Lower leg skin (tissue), 4 donors: Measurements from ENCODE around the gene RNGTT. TPM values are rescaled to one million over a fixed set of nuclear protein-coding genes. Genes with fewer than 3 reads are reported as not detected.
A peak's percentile ranks its signal among the peaks of the same experiment; 100 is the strongest.
"Not testable (repeated sequence)": the region's sequence is repeated elsewhere in the genome, so short reads cannot be mapped to it uniquely, and the experiment has no call there.

Experiments used
- DNase-seq, 2 donors: peaks; one replicate each; pipeline ENCODE4 v3.0.0-alpha.2; 2019; ENCODE audit warnings: low spot score in 2 of 2
- H3K4me3 ChIP-seq: fragments of 200-600 bp; sonication (generic); 2 replicates; pipeline ENCODE4 v1.5.1; 2017; ENCODE audit warnings: mild to moderate bottlenecking, low read depth; ENCODE audit not compliant: poor library complexity, severe bottlenecking
- POLR2A ChIP-seq, 2 donors: fragments of 450-650 bp; IDR thresholded peaks; one replicate each; pipeline ENCODE4 v1.6.1; 2016 to 2017; ENCODE audit warnings: antibody characterized with exemption in 2 of 2, mild to moderate bottlenecking in 1 of 2, moderate library complexity in 1 of 2
- WGBS, 2 donors: methylation state at CpG; one replicate each; pipeline ENCODE4 v1.1.5; 2018; 5-methylcytosine and 5-hydroxymethylcytosine counted together
- intact Hi-C: fragments of 100-400 bp; cut with DNase I; formaldehyde crosslinking; loops from one replicate; pipeline ENCODE4 v1.15.0; 2023; ENCODE audit warnings: low total_unique reads
- total RNA-seq, 4 donors: library from RNA; depleted of rRNA; stranded (reverse); fragments of >200 nt; gene quantifications; one replicate each; pipeline ENCODE4 v1.1.0, GENCODE V29; 2016
- TF ChIP-seq, protein P1 (sequence below), 3 donors: fragments of 450-650 bp; IDR thresholded peaks; one replicate each; pipeline ENCODE4 v1.5.1; 2016; ENCODE audit warnings: antibody characterized with exemption in 3 of 3, mild to moderate bottlenecking in 3 of 3, moderate library complexity in 2 of 3

The RNGTT gene
- total RNA-seq, 4 donors from 2014 or later: 9.3 to 12.0 (median 11.1) TPM

DNA sequence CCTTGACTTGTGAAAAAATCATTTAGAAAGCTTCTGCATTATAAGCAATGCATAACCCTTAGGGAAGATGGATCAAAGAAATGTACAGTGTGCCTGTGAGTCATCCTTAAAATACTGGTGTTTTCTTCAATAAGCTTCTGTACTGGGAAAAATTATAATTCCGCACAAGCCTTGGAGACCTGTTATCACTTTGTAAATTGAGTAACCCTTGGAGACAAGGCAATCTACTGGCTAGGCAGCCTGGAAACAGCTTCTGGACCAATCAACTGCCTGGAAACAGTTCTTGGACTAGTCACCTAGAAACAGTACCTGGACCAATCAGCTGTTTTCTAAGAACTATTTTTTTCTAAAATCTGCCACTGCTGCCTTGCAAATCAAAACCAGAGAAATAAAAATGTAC is 25.8 kb upstream of the RNGTT start:
- TF ChIP-seq, protein P1, sequence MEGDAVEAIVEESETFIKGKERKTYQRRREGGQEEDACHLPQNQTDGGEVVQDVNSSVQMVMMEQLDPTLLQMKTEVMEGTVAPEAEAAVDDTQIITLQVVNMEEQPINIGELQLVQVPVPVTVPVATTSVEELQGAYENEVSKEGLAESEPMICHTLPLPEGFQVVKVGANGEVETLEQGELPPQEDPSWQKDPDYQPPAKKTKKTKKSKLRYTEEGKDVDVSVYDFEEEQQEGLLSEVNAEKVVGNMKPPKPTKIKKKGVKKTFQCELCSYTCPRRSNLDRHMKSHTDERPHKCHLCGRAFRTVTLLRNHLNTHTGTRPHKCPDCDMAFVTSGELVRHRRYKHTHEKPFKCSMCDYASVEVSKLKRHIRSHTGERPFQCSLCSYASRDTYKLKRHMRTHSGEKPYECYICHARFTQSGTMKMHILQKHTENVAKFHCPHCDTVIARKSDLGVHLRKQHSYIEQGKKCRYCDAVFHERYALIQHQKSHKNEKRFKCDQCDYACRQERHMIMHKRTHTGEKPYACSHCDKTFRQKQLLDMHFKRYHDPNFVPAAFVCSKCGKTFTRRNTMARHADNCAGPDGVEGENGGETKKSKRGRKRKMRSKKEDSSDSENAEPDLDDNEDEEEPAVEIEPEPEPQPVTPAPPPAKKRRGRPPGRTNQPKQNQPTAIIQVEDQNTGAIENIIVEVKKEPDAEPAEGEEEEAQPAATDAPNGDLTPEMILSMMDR (IDR thresholded peaks at IDR 0.05): no peak
- TF ChIP-seq POLR2A (IDR thresholded peaks at IDR 0.05): no peak
- H3K4me3 ChIP-seq: no peak overlapping the region
- WGBS, 2 donors: 43 to 54% methylated on average over 1 of the region's 1 CpG
- DNase-seq: no peak
- intact Hi-C loops: no loop called here

DNA sequence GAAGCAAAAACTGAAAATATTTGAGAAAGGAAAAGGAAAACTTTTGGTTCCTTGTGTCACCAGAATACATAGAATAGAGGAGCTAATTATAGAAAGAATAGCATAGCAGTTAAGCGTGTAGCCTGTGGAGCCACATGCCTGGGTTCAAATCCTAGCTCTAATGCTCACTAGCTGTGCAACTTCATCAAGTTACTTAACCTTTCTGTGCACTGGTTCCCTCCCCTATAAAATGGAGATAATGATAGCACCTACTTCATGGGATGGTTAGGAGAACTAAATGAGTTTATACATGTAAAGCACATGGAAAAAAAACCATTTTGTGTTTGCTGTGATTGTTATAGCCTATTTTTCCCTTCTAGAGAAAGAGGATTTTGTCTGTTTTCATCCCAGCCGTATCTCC is 24.5 kb upstream of the RNGTT start:
- intact Hi-C loops: no loop called here
- no peak overlapping the region for H3K4me3 ChIP-seq
- 38 to 42% methylated on average over 2 of the region's 2 CpGs for WGBS, 2 donors
- no peak for TF ChIP-seq POLR2A (IDR thresholded peaks at IDR 0.05)
- TF ChIP-seq, protein P1 (IDR thresholded peaks at IDR 0.05): no peak
- DNase-seq: no peak

DNA sequence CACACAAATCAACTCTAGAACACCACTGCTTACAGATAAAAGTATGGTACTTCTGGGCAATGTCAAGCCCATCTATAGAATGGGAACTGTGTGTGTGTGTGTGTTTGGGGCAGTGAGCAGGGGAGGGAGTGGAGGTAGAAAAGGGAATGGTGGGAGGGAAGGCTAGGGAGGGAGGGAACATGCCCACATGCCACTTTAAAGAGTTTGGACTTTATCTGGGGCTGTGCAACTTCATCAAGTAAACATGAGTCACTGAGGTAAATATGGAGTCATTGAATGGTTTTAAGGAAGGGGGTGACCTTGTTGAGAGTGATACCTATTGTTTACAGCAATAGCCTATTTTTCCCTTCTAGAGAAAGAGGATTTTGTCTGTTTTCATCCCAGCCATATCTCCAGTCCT is 22.5 kb upstream of the RNGTT start:
- no peak for DNase-seq
- TF ChIP-seq, protein P1 (IDR thresholded peaks at IDR 0.05): no peak
- TF ChIP-seq POLR2A (IDR thresholded peaks at IDR 0.05): no peak
- no peak overlapping the region for H3K4me3 ChIP-seq
- intact Hi-C loops: no loop called here

- intact Hi-C loops: loop anchor here (5.0 kb wide), 1 partner anchor 258 kb away; no protein-coding TSS in a partner anchor
- DNase-seq: no peak
- WGBS, 2 donors: 81 to 95% methylated on average over 5 of the region's 5 CpGs
- TF ChIP-seq, protein P1 (IDR thresholded peaks at IDR 0.05): no peak
- no peak for TF ChIP-seq POLR2A (IDR thresholded peaks at IDR 0.05)
- H3K4me3 ChIP-seq: no peak overlapping the region
Measured at GRCh38 chr6:88984606-88985005, 21.2 kb upstream of the RNGTT start.

DNA sequence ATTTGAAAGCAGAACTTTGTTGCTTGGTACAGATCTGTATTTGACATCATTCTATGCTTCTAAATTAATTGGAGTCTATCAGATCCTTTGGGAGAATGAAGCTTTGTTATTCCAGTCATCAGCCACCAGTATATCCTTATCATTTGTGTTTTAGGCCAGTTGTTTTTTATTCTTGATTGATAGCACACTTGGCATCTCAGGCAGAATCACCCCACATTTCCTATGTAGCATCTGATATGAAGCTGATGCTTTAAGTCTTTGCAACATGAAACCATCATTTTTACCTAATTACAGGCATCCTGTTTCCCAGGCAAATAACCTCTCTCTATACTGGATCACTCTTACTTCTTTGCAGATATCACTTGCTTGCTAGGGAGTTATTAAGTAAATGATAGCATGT is 20.7 kb upstream of the RNGTT start:
- TF ChIP-seq POLR2A (IDR thresholded peaks at IDR 0.05): no peak
- TF ChIP-seq, protein P1 (IDR thresholded peaks at IDR 0.05): no peak
- DNase-seq: no peak
- intact Hi-C loops: loop anchor here (5.0 kb wide), 1 partner anchor 258 kb away; no protein-coding TSS in a partner anchor
- no peak overlapping the region for H3K4me3 ChIP-seq

DNA sequence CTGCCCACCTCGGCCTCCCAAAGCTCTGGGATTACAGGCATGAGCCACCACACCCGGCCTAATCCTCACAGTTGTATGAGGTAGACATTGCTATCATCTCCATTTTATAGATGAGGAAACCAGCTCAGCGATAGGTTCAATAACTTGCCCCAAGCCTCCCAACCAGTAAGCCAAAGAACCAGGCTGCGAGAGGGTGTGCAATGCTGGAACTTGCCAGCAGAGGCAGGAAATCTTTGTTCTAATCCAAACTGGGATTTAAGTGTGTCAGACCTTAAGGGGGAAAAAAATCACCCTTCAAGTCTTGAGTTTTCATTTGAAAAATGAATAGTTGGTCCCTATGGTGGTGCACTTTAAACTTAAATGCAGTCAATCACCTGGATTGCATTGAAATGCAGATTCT is 20.1 kb upstream of the RNGTT start:
- 64 to 67% methylated on average over 4 of the region's 4 CpGs for WGBS, 2 donors
- DNase-seq: peak in 1 of 2 donors; percentile 23

GRCh38 chr6:88983129-88983528 is 19.7 kb upstream of the RNGTT start:
- intact Hi-C loops: loop anchor here (5.0 kb wide), 1 partner anchor 259 kb away; no protein-coding TSS in a partner anchor
- DNase-seq, H3K4me3 ChIP-seq: not testable (repeated sequence)
- 83 to 85% methylated on average over 2 of the region's 2 CpGs for WGBS, 2 donors

More for the DNA sequence above, 20.1 kb upstream of the RNGTT start:
- intact Hi-C loops: loop anchor here (5.0 kb wide), 1 partner anchor 259 kb away; no protein-coding TSS in a partner anchor
- TF ChIP-seq, protein P1 (IDR thresholded peaks at IDR 0.05): no peak
- TF ChIP-seq POLR2A (IDR thresholded peaks at IDR 0.05): no peak
- H3K4me3 ChIP-seq: no peak overlapping the region
